Mesodermal cell (in vitro differentiated cells): ENCODE data around the gene UTP20.

ENCODE experiments used
- H3K27ac ChIP-seq: 2 replicates; pipeline ENCODE4 v1.7.0; 2013; ENCODE audit warnings: mild to moderate bottlenecking, low read depth, low read length, moderate library complexity; ENCODE audit not compliant: severe bottlenecking
- H3K36me3 ChIP-seq: 2 replicates; pipeline ENCODE4 v1.7.1; 2013; ENCODE audit warnings: mild to moderate bottlenecking, low read length, moderate library complexity; ENCODE audit not compliant: control insufficient read depth, insufficient read depth
- H3K4me1 ChIP-seq: one replicate; pipeline ENCODE4 v1.7.1; 2013; ENCODE audit warnings: mild to moderate bottlenecking, low read length; ENCODE audit not compliant: insufficient read depth, control insufficient read depth, poor library complexity, severe bottlenecking
- H3K4me3 ChIP-seq: 2 replicates; pipeline ENCODE4 v1.7.0; 2013; ENCODE audit warnings: low read length, control low read depth, mild to moderate bottlenecking; ENCODE audit not compliant: insufficient read depth, poor library complexity, severe bottlenecking; ENCODE audit errors: extremely low read depth
- H3K9me3 ChIP-seq: 2 replicates; pipeline ENCODE4 v1.7.1; 2013; ENCODE audit warnings: mild to moderate bottlenecking, low read length, moderate library complexity; ENCODE audit not compliant: control insufficient read depth
- WGBS, 2 experiments: methylation state at CpG; one replicate each; pipeline ENCODE4 v1.1.5; 2013; ENCODE audit warnings: missing lambda C conversion rate in 2 of 2; ENCODE audit not compliant: insufficient coverage in 2 of 2; 5-methylcytosine and 5-hydroxymethylcytosine counted together

Gene UTP20

DNA sequence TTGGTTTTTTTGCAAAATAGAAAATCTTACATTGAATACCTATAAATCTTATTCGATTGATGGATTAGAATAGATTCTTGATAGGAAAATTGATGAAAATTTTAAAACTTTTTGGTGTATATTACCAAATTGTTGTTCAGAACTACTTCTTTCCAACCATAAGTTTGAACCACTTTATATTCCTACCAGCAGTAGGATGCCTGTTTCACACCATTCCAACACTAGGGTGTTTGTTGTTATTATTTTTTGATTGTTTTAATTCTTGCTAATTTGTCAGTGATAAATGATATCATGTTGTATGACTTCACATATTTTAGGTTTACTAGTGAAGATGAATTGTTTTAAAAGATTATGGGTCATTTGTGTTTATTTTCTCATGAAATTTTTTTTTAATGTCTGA, 43.4 kb downstream of the UTP20 start:
- Histone ChIP-seq H3K36me3 (peaks cover 43% of the 10 kb centered on the region), H3K27ac (no peak overlapping the region), H3K9me3 (no peaks in the 10 kb centered on the region), H3K4me1 (no peaks in the 10 kb centered on the region), H3K4me3 (no peak overlapping the region)
- WGBS, 2 experiments, result no CpG with 5 or more reads among the region's 1 CpG

DNA sequence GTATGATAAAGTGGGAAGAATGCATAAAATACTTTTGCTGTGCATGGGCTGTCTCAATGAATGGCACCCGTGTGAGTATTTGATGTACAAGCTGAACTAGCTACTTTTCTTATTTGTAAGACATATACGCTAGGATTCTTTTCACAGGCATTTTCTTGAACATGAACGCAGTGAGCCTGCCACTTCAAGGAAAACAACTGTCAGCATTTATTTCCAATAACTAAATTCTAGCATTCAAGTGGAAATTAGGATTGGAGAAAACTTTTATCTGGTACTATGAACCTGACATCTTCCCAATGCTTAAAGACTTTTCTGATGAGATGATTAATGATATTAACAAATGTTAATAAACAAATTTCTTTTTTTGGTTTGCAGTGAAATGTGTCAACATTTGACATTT, 45.7 kb downstream of the UTP20 start:
- Histone ChIP-seq H3K4me3 (no peak overlapping the region), H3K4me1 (no peaks in the 10 kb centered on the region), H3K27ac (no peak overlapping the region), H3K9me3 (no peaks in the 10 kb centered on the region), H3K36me3 (peaks cover 47% of the 10 kb centered on the region)
- 100% methylated on average over 1 to 3 of the region's 3 CpGs for WGBS, 2 experiments

DNA sequence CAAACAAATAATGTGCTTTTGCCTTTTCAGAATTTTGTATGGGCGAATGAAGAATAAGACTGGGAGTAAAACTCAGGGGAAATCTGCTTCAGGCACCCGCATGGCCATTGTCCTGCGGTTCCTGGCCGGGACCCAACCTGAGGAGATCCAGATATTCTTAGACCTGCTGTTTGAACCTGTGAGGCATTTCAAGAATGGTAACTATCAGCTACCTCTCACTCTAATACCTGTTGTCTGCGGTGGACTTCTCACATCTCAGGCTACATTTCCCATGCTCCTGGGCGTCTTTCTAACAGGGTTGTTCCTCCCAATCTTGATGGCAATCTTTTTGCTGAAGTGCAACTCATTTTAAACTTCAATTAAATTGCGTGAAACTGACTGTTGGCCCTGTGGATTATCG, 47.1 kb downstream of the UTP20 start:
- H3K4me1 ChIP-seq, result no peaks in the 10 kb centered on the region
- H3K36me3 ChIP-seq, result peaks cover 48% of the 10 kb centered on the region
- H3K27ac ChIP-seq, result no peak overlapping the region
- H3K4me3 ChIP-seq, result no peak overlapping the region
- H3K9me3 ChIP-seq, result no peaks in the 10 kb centered on the region
- WGBS, 2 experiments, result 96 to 98% methylated on average over 5 to 6 of the region's 8 CpGs

DNA sequence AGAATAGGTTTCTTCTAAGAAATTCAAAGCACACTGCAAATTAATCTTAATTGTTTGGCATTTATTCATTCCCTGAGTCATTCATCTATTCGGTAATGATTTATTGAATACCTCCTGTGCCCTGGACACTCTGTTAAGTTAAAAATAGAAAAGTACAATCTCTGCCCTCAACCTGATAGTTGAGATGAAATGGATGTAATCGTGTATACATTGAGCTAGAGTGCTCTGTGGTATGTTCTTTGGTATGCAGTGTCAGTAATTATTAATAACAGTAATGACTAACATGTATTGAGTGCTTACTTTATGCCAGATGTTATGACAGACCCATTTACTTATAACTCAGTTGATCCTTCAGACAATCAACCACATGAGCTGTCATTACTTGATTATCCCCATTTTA, 47.6 kb downstream of the UTP20 start:
- no peaks in the 10 kb centered on the region for H3K9me3 ChIP-seq
- peaks cover 48% of the 10 kb centered on the region for H3K36me3 ChIP-seq
- H3K4me3 ChIP-seq, result no peak overlapping the region
- H3K4me1 ChIP-seq, result no peaks in the 10 kb centered on the region
- no peak overlapping the region for H3K27ac ChIP-seq
- WGBS, 2 experiments, result no CpG with 5 or more reads among the region's 2 CpGs

DNA sequence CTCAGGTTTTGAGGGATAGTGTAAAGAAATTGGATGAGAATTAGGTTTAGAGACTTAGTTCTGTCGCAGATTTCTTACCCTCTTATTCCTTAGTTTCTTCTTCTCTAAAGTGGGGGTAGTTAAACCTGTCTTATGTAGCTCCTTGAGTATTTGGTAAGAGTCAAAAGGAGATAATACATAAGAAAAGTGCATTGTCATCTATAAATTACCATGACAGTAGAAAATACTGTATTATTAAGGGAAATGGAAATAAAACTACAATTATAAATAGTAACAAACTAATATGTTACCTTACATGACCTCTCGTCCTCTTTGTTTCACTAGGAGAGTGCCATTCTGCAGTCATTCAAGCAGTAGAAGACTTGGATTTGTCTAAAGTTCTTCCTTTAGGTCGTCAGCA, 49.0 kb downstream of the UTP20 start:
- no peak overlapping the region for H3K4me3 ChIP-seq
- H3K9me3 ChIP-seq, result no peaks in the 10 kb centered on the region
- H3K27ac ChIP-seq, result no peak overlapping the region
- H3K36me3 ChIP-seq, result peaks cover 56% of the 10 kb centered on the region
- WGBS, 2 experiments, result 88 to 92% methylated on average over 1 to 2 of the region's 3 CpGs
- no peaks in the 10 kb centered on the region for H3K4me1 ChIP-seq

DNA sequence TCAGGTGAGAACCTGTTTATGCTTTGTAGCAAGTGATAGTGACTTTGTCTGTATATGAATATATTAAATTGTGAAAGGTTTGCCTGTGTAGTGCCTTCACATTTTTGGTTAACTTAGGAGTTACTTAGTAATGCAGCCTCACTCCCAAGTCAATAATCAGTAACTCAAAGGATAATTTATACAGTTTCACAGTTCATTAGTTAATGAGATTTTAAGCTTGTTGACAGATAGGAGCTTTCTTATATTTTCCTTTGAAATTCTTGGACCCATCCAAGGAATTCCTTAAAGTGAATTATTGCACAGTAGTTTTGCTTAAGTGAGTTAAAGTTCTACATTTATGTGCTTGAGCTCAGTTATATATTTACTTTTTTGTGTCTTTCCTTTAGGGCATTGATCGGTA, 50.7 kb downstream of the UTP20 start:
- no peaks in the 10 kb centered on the region for H3K9me3 ChIP-seq
- H3K27ac ChIP-seq, result no peak overlapping the region
- no peaks in the 10 kb centered on the region for H3K4me1 ChIP-seq
- no CpG with 5 or more reads among the region's 1 CpG for WGBS, 2 experiments
- H3K36me3 ChIP-seq, result peaks cover 50% of the 10 kb centered on the region
- H3K4me3 ChIP-seq, result no peak overlapping the region

DNA sequence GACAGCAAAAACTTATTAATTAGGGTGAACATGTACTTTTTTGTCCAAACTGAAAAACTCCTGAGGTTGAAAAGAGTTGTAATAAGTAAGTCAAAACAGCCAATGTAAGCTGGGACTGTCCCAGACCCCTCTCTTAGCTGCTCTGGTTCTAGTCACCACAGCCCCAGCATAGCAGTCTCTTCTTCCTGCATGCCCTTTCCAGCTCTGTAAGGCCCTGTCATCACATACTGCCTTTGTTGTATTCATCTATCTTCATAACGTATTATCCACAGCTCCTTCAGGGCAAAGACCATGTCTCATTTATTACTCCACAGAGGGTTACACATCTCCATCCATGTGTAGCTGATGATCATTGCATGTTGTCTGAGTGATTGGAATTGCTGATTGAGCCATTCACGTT, 56.5 kb downstream of the UTP20 start:
- Histone ChIP-seq H3K36me3 (peaks cover 38% of the 10 kb centered on the region), H3K9me3 (no peaks in the 10 kb centered on the region), H3K27ac (no peak overlapping the region), H3K4me1 (no peaks in the 10 kb centered on the region), H3K4me3 (no peak overlapping the region)
- WGBS, 2 experiments, result 100% methylated on average over 2 of the region's 2 CpGs; no CpG with 5 or more reads in 1 of the 2 experiments

DNA sequence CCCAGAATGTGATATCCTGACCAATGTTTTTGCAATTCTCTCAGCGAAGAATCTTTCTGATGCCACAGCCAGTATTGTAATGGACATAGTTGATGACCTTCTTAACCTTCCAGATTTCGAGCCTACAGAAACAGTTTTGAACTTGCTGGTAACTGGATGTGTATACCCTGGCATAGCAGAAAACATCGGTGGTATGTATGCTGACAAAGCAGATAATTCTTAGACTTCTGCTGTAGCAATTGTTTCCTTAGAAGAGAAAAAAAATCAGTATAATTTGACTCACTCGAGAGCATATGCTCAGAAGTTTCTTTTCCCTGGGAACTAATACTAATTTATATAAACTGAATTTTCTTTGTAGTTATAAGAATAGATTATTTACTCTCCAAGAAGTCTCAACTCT, 58.2 kb downstream of the UTP20 start:
- H3K9me3 ChIP-seq, result no peaks in the 10 kb centered on the region
- no peaks in the 10 kb centered on the region for H3K4me1 ChIP-seq
- H3K36me3 ChIP-seq, result peaks cover 42% of the 10 kb centered on the region
- 100% methylated on average over 2 to 3 of the region's 4 CpGs for WGBS, 2 experiments
- no peak overlapping the region for H3K4me3 ChIP-seq
- no peak overlapping the region for H3K27ac ChIP-seq

DNA sequence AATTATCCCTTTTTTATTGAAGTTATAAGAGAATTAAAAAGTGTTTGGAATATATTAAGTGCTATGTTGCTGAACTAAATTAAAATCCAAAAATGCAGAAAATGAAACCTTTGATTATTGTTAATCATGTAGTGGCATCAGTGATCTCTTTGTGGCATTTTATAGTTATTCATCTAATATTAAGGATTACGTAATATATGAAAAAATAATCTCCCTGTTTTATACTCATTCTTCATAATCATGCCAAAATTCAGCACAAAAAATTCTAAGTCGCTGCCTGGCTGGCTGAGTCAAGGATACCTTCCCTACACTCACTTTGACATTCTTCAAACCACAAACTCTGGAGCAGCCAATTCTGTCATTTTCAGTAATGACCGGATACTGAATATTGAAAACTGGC, 64.0 kb downstream of the UTP20 start:
- Histone ChIP-seq H3K9me3 (no peaks in the 10 kb centered on the region), H3K4me3 (no peak overlapping the region), H3K27ac (no peak overlapping the region), H3K4me1 (no peaks in the 10 kb centered on the region), H3K36me3 (peaks cover 65% of the 10 kb centered on the region)
- 96 to 100% methylated on average over 1 to 2 of the region's 3 CpGs for WGBS, 2 experiments

DNA sequence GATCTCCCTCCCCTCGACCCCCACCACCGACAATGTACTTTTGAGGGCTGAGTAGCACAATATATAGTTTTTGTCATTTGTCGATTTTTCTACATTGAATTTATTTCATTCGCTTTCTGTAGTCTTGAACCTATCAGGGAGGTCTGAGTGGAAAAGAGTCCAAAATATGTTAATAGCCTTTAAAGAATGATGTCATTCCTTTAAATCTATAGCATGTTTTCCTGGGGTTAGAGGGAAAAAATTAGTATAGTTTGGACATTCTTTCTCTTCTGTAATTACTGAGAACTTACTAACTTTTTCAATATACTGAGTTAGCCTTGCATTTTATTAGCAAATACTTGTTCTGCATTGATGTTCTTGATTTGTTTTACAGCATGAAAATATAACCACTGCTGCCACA, 71.8 kb downstream of the UTP20 start:
- no CpG with 5 or more reads among the region's 4 CpGs for WGBS, 2 experiments
- Histone ChIP-seq H3K9me3 (no peaks in the 10 kb centered on the region), H3K36me3 (peaks cover 66% of the 10 kb centered on the region), H3K4me1 (no peaks in the 10 kb centered on the region), H3K27ac (no peak overlapping the region), H3K4me3 (no peak overlapping the region)

DNA sequence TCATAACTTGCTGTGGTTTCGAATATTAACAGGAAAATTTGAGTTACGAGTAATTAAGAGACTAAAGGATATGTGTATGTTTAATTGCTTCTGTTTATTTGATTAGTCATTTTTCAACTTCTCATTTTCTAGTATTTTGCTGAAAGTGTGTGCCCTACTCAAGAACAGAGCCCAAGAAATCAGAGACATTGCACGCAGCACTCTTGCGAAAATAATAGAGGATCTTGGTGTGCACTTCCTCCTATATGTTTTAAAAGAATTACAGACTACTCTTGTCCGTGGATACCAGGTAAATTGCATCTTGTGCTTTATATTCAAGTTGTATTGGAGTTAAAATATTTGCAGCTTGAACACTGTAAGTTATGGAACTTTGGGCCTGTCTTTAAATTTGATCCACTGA, 76.9 kb downstream of the UTP20 start:
- no peaks in the 10 kb centered on the region for H3K9me3 ChIP-seq
- H3K27ac ChIP-seq, result no peak overlapping the region
- WGBS, 2 experiments, result 83 to 100% methylated on average over 1 of the region's 5 CpGs
- no peak overlapping the region for H3K4me3 ChIP-seq
- peaks cover 71% of the 10 kb centered on the region for H3K36me3 ChIP-seq
- no peaks in the 10 kb centered on the region for H3K4me1 ChIP-seq

DNA sequence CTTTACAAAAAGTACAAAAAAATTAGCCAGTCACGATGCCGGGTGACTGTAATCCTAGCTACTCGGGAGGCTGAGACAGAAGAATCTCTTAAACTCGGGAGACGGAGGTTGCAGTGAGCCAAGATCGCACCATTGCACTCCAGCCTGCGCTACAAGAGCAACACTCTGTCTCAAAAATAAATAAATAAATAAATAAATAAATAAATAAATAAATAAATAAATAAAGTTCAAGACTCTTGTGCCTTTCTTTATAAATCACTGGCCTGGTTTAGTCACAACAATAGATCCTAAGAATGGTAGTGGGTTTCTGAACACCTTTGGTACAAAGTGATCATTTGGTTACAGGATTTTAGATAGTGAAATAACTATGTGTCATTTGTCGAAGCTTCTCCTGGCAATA, 81.5 kb downstream of the UTP20 start:
- H3K9me3 ChIP-seq, result no peaks in the 10 kb centered on the region
- WGBS, 2 experiments, result 85 to 94% methylated on average over 5 of the region's 8 CpGs
- H3K36me3 ChIP-seq, result peaks cover 86% of the 10 kb centered on the region

More for the DNA sequence above, 81.5 kb downstream of the UTP20 start:
- H3K4me3 ChIP-seq, result no peak overlapping the region
- H3K27ac ChIP-seq, result no peak overlapping the region
- H3K4me1 ChIP-seq, result no peaks in the 10 kb centered on the region
